ENCODE results near the gene CASR.
A peak's percentile ranks its signal among the peaks of the same experiment; 100 is the strongest.

The CASR gene

GRCh38 chr3:122310361-122310760 is 126.9 kb downstream of the CASR start:
- no peak for DNase-seq

- no peak for DNase-seq
These were observed 129.4 kb downstream of the CASR start for GRCh38 chr3:122312826-122313225.

GRCh38 chr3:122313281-122313680 is 129.8 kb downstream of the CASR start:
- DNase-seq, result no peak

- DNase-seq, result no peak
These were observed 130.9 kb downstream of the CASR start for GRCh38 chr3:122314228-122314876.

GRCh38 chr3:122315619-122316018 is 132.2 kb downstream of the CASR start:
- DNase-seq, result no peak

- no peak for DNase-seq
These were observed 132.9 kb downstream of the CASR start for GRCh38 chr3:122316368-122316767.

- no peak for DNase-seq
These were observed 135.2 kb downstream of the CASR start for GRCh38 chr3:122318620-122319019.

- peak; percentile 32 for DNase-seq
These were observed 138.9 kb downstream of the CASR start for GRCh38 chr3:122322095-122323075.

GRCh38 chr3:122324871-122325323 is 141.4 kb downstream of the CASR start, which contains the start of gene CSTA:
TSS of gene CSTA (plus strand) at chr3:122325248. CDS start at chr3:122325293, 45 bp downstream.
- DNase-seq, result no peak

GRCh38 chr3:122325769-122326168 is 142.3 kb downstream of the CASR start:
- no peak for DNase-seq

GRCh38 chr3:122331886-122332285 is 148.4 kb downstream of the CASR start:
- no peak for DNase-seq

GRCh38 chr3:122332551-122332950 is 149.1 kb downstream of the CASR start:
- no peak for DNase-seq

Measured in stimulated activated CD8-positive, alpha-beta memory T cell treated with anti-CD3 and anti-CD28 coated beads, Interleukin-4, amount 100 ng/mL, for 48 hours (primary cell).